ENCODE results near the gene MAP3K3.

Gene MAP3K3

GRCh38 chr17:63623786-63624530 is 1.7 kb downstream of the MAP3K3 start (continued):
- TF ChIP-seq PRDM2 (tag by site-specific recombination; IDR thresholded peaks at IDR 0.05; ENCODE audit: borderline replicate concordance): no peak

- CTCF ChIA-PET: interaction anchor here (0.7 to 4.2 kb wide), 4 partner anchors 10 to 557 kb away, joined by 3 to 32 read pairs (median 6); no protein-coding TSS in a partner anchor
Measured at GRCh38 chr17:63624531-63624880, 2.3 kb downstream of the MAP3K3 start.

GRCh38 chr17:63626551-63627180 is 4.4 kb downstream of the MAP3K3 start:
- no peak overlapping the region for H3K4me3 ChIP-seq (ENCODE audit: low read depth, low read length)
- H3K27ac ChIP-seq (ENCODE audit: extremely low read depth, low read depth, low read length): no peak overlapping the region
- H3K9me3 ChIP-seq (ENCODE audit: control insufficient read depth, insufficient read depth, low read depth, low read length): no peaks in the 10 kb centered on the region
- 0 out of 2 replicates have a peak, but pooled peaks have one; percentile 16 for TF ChIP-seq ZBTB48 (tag by site-specific recombination; IDR thresholded peaks at IDR 0.05)
- TF ChIP-seq PRDM1 (tag by site-specific recombination; IDR thresholded peaks at IDR 0.05): peak; percentile 33; the same call in 1 of the 2 replicates
- no peak for TF ChIP-seq ZNF354C (tag by site-specific recombination; IDR thresholded peaks at IDR 0.05; ENCODE audit: borderline replicate concordance, low read depth)
- peaks cover 19% of the 10 kb centered on the region for H3K4me1 ChIP-seq (ENCODE audit: control insufficient read depth, insufficient read depth, low read length)
- CTCF ChIA-PET: interaction anchor here (0.9 to 4.2 kb wide), 5 partner anchors 9 to 201 kb away, joined by 4 to 32 read pairs (median 5); no protein-coding TSS in a partner anchor
- H3K36me3 ChIP-seq (ENCODE audit: control insufficient read depth in 2 of 2, insufficient read depth in 1 of 2, low read length in 2 of 2): no peaks in the 10 kb centered on the region; a peak in 1 of 3 replicates
- POLR2A ChIA-PET: interaction anchor here (0.6 kb wide), 1 partner anchor 620 kb away, joined by 3 read pairs; no protein-coding TSS in a partner anchor

More at GRCh38 chr17:63624531-63624880, 2.3 kb downstream of the MAP3K3 start:
- Histone ChIP-seq H3K4me3 (ENCODE audit: low read depth, low read length) (no peak overlapping the region), H3K9me3 (ENCODE audit: control insufficient read depth, insufficient read depth, low read depth, low read length) (no peaks in the 10 kb centered on the region), H3K4me1 (ENCODE audit: control insufficient read depth, insufficient read depth, low read length) (peaks cover 15% of the 10 kb centered on the region), H3K36me3 (ENCODE audit: control insufficient read depth in 2 of 2, insufficient read depth in 1 of 2, low read length in 2 of 2) (no peaks in the 10 kb centered on the region; a peak in 1 of 3 replicates), H3K27ac (ENCODE audit: extremely low read depth, low read depth, low read length) (no peak overlapping the region)
- POLR2A ChIA-PET: interaction anchor here (1.0 kb wide), 1 partner anchor 70 kb away, joined by 4 read pairs; no protein-coding TSS in a partner anchor
- TF ChIP-seq TRIM28 (IDR thresholded peaks at IDR 0.05; ENCODE audit: borderline replicate concordance, low read length) (no peak), ZNF560 (tag by site-specific recombination; IDR thresholded peaks at IDR 0.05; ENCODE audit: borderline replicate concordance) (no peak), PRDM1 (tag by site-specific recombination; IDR thresholded peaks at IDR 0.05) (peak; percentile 90), KLF7 (tag by site-specific recombination; IDR thresholded peaks at IDR 0.05; ENCODE audit: borderline replicate concordance) (no peak), ZNF768 (tag by site-specific recombination; IDR thresholded peaks at IDR 0.05) (no peak), ZNF558 (tag by site-specific recombination; IDR thresholded peaks at IDR 0.05) (peak; percentile 89; the same call in 1 of the 2 replicates)

- POLR2A ChIA-PET: interaction anchor here (0.6 to 1.4 kb wide), 2 partner anchors 8 to 18 kb away, joined by 3 to 6 read pairs; partner anchors contain the start of gene MAP3K3
- CTCF ChIA-PET: interaction anchor here (0.6 to 0.7 kb wide), 2 partner anchors 17 to 204 kb away, joined by 3 read pairs; no protein-coding TSS in a partner anchor
Measured at GRCh38 chr17:63629627-63630026, 7.4 kb downstream of the MAP3K3 start.

More at GRCh38 chr17:63629627-63630026, 7.4 kb downstream of the MAP3K3 start:
- TF ChIP-seq GLI4 (tag by site-specific recombination; IDR thresholded peaks at IDR 0.05) (no peak), ZFHX2 (tag by site-specific recombination; conservative IDR thresholded peaks at IDR 0.05) (no peak), ZIC2 (tag by site-specific recombination; IDR thresholded peaks at IDR 0.05) (no peak), ZNF544 (tag by site-specific recombination; IDR thresholded peaks at IDR 0.05) (no peak), ZNF10 (tag by site-specific recombination; IDR thresholded peaks at IDR 0.05) (peak; percentile 58; the same call in 1 of the 2 replicates), ZNF433 (tag by site-specific recombination; IDR thresholded peaks at IDR 0.05; ENCODE audit: low read depth) (no peak)
- Histone ChIP-seq H3K4me1 (ENCODE audit: control insufficient read depth, insufficient read depth, low read length) (peaks cover 13% of the 10 kb centered on the region), H3K9me3 (ENCODE audit: control insufficient read depth, insufficient read depth, low read depth, low read length) (no peaks in the 10 kb centered on the region), H3K27ac (ENCODE audit: extremely low read depth, low read depth, low read length) (no peak overlapping the region), H3K36me3 (ENCODE audit: control insufficient read depth in 2 of 2, insufficient read depth in 1 of 2, low read length in 2 of 2) (peaks cover 0 to 19% of the 10 kb centered on the region in 2 experiments), H3K4me3 (ENCODE audit: low read depth, low read length) (no peak overlapping the region)

Measured in HEK293 (cell line).